NCI-H2171 treated with DMSO at 0.1 percent for 48 hours (cell line): Measurements from ENCODE around the gene NOM1.
"Not testable (repeated sequence)": the region's sequence is repeated elsewhere in the genome, so short reads cannot be mapped to it uniquely, and the experiment has no call there.

Source experiments
- DNase-seq: peaks from one replicate; lab custom pipeline; 2025; lab: John Stamatoyannopoulos, UW

The NOM1 gene, protein sequence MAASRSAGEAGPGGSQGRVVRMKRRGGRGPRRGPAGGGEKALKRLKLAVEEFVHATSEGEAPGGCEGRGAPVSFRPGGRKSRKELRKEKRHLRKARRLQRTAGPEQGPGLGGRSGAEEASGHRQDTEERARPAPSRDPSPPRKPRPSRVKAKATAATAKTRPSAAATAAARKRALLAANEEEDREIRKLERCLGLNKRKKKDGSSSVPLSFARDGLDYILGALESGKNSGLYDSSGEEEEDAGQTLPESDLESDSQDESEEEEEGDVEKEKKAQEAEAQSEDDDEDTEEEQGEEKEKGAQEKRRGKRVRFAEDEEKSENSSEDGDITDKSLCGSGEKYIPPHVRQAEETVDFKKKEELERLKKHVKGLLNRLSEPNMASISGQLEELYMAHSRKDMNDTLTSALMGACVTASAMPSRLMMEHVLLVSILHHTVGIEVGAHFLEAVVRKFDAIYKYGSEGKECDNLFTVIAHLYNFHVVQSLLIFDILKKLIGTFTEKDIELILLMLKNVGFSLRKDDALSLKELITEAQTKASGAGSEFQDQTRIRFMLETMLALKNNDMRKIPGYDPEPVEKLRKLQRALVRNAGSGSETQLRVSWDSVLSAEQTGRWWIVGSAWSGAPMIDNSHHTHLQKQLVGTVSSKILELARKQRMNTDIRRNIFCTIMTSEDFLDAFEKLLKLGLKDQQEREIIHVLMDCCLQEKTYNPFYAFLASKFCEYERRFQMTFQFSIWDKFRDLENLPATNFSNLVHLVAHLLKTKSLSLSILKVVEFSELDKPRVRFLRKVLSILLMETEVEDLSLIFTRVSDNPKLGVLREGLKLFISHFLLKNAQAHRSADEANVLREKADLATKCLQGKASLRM

DNA sequence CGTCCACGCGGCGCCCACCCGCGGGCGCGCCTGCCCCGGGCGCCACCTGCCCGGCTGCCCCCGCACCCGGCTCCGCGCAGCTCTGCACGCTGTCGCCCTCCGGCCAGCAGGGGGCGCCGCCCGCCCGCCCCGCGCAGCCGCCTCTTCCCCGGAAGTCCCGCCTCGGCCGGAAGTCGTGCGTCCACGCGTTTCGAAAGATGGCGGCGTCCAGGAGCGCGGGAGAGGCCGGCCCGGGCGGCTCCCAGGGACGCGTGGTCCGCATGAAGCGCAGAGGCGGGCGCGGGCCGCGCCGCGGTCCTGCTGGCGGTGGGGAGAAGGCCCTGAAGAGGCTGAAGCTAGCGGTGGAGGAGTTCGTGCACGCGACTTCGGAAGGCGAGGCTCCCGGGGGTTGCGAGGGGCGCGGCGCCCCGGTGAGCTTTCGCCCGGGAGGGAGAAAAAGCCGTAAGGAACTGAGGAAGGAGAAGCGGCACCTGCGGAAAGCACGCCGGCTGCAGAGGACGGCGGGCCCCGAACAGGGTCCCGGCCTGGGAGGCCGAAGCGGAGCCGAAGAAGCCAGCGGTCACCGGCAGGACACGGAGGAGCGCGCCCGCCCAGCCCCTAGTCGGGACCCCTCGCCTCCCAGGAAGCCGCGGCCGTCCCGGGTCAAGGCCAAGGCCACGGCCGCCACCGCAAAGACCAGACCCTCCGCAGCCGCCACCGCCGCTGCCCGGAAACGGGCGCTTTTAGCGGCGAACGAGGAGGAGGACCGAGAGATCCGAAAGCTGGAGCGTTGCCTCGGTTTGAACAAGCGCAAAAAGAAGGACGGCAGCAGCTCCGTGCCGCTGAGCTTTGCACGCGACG lies at the start of gene NOM1:
NOM1 (plus strand) TSS at position 172 of the 840 bp plus-strand sequence; CDS start at position 198, 26 bp downstream.
- peak; percentile 74 for DNase-seq

DNA sequence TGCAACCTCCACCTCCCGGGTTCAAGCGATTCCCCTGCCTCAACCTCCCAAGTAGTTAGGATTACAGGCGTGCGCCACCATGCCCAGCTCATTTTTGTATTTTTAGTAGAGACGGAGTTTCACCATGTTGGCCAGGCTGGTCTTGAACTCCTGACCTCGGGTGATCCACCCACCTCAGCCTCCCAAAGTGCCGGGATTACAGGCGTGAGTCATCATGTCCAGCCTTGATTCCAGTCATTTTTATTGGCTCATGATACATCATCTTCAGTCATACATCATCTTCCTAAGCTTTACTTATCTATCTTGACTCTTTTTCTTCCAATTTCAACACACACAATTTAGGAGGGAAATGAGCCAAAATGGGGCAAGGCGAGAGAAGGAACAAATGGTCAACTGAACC lies 49.4 kb upstream of the NOM1 start:
- not testable (repeated sequence) for DNase-seq

DNA sequence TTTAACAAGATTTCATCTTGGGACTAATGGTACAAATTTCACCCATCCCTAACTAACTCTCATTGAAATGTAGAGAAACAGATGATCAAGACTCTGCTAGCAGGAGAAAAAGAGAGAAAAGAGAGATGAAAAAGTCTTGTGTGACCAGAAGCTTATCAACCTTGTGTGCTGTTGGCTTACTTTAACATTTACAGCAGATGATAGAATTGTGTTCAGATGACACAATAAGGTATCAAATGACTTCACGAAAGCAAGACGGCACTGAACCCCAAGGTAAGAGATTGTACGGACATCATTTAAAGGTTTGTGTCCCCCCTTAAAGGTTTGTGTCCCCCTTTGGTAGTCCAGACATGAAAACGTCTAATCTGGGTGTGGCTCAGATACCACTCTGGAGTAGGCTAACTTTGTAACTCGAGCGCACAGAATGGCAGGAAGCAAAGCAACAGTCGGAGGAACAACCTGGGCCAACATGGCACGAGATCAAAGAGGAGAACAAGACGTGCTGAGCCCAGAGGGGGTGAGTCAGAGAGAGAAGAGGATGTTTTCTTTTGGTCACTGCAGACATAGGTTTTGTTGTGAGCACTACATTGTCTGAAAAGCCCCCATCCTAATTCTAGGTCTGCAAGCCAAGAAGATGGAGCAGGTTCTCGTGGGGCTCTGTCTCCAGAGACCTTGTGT lies 46.1 kb upstream of the NOM1 start:
- no peak for DNase-seq

DNA sequence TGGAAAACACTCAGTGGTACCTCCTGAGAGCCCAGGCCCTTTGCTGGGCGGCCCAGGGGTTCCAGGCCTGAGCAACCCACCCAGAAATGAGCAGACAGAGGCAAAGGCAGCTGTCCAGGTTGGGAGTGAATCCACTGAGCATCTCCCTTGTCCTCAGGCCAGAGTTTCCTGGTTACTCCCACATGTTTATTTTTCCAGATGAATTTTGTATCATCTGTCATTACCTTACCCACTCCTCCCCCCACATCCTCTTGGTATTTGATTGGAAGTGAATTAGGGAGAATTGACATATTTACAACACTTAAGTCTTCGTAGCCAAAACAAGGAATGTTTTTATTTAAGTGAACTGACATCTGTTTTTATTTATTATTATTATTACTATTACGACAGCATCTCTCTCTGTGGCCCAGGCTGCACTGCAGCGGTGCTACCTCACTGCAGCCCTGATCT lies 43.3 kb upstream of the NOM1 start:
- DNase-seq, result no peak

DNA sequence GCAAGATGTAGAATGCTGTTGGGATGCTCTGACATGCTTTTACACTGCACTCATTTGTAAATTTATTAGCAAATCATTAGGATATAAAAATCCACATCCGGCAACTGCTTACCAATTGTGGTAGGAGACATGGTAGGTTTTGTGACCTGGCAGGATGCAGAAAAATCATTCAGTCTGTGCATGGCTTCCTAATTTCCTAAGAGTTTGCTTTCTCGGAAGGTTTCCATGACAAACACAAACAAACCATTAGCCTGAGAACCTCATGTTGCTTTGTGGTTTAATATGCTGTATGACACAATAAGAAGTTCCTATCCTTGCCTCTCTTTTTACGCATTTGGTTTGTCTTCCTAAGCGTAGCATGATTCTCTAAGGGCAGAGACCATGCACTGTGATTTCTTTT lies 41.9 kb upstream of the NOM1 start:
- DNase-seq, result no peak

DNA sequence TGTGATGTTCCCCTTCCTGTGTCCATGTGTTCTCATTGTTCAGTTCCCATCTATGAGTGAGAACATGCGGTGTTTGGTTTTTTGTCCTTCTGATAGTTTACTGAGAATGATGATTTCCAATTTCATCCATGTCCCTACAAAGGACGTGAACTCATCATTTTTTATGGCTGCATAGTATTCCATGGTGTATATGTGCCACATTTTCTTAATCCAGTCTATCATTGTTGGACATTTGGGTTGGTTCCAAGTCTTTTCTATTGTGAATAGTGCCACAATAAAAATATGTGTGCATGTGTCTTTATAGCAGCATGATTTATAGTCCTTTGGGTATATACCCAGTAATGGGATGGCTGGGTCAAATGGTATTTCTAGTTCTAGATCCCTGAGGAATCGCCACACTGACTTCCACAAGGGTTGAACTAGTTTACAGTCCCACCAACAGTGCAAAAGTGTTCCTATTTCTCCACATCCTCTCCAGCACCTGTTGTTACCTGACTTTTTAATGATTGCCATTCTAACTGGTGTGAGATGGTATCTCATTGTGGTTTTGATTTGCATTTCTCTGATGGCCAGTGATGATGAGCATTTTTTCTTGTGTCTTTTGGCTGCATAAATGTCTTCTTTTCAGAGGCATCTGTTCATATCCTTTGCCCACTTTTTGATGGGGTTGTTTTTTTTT lies 39.8 kb upstream of the NOM1 start:
- DNase-seq, result not testable (repeated sequence)

DNA sequence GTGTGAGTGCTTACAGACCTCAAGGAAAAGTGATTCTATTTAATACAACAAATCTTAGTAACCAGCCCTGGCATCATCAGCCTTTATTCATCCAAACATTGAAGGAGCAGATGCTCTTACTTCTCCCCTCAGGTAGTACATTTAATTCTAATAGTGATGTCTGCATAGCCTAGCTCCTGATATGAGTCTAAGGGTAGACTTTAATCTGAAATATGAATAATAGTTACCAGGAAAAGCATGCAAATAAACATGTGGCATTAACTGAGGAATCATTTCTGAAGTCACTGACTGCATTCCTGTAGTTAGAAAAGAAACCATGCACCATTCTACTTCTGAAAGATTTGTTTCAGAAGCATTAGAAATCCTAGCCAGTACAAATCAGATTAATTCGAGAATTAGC lies 30.9 kb upstream of the NOM1 start:
- no peak for DNase-seq

DNA sequence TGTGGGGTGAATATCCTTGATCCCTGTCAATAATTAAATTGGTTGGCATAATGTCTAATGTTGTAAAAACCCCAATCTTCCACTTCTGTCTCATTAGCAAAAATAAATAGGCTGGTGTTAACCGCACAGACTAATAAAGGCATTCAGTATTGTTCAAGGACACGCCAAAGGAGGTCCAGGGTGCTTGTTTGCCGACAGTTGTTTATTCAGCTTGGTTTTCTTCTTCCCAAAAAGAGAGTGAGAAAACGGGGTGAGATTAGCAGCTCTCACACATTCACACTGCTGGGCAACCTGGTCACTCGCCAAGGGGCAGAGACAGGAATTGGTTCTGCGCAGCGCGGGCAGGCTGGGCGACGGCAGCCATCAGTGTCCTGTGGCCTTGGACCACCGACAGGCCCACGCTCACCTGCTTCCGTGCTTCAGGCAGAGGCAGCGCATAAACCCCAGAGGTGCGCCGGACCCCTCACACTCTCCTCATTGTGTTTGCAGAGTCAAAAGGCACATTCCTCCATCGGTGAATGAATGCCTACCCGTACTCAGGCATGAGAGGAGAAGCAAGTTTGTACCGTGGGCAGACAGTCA lies 30.3 kb upstream of the NOM1 start:
- DNase-seq, result no peak

DNA sequence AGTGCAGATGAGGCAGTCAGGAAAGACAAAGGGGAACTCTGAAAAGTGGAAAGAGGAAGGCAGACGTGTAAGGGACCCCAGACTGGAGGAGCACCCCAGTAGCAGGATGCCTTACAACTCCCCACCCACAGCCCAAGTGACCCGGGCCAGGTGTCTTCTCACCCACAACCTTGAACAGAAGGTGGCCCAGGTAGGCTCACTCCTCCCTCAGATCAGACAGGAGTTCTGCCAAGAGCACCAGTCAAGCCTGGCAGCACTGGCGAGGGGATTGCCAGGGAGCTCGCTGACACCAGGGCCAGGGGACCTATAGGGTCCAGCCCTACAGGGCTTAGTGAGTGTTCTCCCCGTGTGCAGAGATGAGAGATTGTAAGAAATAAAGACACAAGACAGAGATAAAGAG lies 29.4 kb upstream of the NOM1 start:
- no peak for DNase-seq

DNA sequence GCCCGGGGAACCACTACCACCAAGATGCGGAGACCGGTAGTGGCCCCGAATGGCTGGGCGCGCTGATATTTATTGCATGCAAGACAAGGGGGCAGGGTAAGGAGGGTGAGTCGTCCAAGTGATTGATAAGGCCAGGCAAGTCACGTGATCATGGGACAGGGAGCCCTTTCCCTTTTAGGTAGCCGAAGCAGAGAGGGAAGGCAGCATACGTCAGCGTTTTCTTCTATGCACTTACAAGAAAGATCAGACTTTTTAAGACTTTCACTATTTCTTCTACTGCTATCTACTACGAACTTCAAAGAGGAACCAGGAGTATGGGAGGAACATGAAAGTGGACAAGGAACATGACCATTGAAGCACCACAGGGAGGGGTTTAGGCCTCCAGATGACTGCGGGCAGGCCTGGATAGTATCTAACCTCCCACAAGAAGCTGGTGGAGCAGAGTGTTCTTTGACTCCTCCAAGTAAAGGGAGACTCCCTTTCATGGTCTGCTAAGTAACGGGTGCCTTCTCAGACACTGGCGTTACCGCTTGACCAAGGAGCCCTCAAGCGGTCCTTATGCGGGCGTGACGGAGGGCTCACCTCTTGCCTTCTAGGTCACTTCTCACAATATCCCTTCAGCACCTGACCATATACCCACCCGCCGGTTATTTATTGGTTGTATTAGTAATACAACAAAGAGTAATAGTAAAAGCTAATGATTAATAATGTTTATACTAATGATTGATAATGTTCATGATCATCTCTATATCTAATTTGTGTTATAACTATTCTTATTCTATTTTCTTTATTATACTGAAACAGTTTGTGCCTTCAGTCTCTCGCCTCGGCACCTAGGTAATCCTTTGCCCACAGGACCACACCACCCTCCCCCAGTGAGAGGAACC lies 28.8 kb upstream of the NOM1 start:
- not testable (repeated sequence) for DNase-seq

DNA sequence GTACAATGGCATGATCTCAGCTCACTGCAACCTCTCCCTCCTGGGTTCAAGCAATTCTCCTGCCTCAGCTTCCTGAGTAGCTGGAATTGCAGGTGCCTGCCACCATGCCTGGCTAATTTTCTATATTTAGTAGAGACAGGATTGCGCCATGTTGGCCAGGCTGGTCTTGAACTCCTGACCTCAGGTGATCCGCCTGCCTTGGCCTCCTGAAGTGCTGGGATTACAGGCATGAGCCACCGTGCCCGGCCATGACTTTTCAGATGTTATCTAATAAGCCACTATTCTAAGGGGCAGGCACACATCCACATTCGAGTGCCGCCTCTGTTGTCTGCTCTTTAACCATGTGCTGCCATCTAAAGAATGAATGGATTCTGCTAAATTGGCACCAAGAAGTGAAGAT lies 27.2 kb upstream of the NOM1 start:
- DNase-seq, result not testable (repeated sequence)

DNA sequence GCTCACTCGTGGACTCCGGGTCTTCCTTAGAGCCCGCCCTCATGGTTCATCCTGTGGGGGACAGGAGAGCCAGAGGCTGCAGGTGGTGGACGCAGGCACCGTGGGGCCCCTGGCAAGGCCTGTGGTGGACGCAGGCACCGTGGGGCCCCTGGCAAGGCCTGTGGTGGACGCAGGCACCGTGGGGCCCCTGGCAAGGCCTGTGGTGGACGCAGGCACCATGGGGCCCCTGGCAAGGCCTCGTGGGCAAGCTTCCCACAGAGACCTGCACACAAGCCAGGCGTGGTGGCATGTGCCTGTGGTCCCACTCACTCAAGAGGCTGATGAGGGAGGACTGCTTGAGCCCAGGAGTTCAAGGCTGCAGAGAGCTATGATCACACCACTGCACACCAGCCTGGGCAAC lies 23.7 kb upstream of the NOM1 start:
- not testable (repeated sequence) for DNase-seq

DNA sequence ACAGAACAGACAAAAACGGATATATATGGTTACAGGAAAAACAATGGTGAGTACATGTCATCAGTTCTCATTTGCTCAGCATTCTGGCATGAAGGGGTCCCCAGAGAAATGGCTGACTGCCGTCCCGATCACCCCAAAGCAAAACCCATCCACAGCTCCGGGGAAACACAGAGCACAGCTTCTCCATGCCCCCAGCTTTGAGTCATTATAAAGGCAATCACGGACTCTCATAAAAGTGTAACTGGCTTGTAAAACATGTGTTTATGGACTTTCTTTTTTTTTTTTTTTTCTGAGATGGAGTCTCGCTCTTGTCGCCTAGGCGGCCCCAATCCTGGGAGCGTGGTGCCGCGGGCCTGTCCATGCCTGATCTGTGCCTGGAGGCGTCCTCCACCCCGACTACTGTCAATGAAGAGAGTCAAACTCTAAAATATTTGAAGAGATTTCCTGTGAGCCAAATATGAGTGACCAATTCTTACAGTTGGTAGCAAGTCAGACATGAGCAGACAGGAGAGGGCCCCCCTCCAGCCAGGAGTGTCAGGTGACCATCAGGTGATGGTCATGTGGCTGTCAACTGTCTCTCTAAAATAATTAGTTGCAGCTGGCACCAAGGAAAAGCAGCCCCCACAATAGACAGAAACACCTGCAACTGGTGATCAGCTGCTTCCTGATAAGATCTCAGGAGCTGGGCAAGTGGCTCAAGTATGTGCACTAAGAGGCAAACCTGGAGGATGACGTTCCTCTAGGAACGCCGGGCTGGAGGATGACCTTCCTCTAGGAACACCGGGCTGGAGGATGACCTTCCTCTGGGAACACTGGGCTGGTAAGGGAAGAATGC lies 21.7 kb upstream of the NOM1 start:
- DNase-seq, result no peak

DNA sequence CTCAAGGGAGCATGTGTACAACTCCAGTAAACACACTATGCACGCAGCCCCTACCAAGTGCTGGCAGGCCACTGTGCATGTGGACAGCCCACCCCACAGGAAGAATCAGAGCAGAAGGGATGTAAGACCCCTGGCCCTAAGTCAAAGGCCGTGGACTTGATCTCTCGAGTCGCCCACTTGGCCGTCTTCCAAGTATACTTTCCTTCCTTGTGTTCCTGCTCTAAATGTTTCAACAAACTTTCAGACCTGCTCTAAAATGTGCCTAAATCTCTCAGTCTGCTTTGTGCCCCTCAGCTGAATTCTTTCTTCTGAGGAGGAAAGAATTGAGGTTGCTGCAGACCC lies 21.1 kb upstream of the NOM1 start:
- DNase-seq, result no peak

DNA sequence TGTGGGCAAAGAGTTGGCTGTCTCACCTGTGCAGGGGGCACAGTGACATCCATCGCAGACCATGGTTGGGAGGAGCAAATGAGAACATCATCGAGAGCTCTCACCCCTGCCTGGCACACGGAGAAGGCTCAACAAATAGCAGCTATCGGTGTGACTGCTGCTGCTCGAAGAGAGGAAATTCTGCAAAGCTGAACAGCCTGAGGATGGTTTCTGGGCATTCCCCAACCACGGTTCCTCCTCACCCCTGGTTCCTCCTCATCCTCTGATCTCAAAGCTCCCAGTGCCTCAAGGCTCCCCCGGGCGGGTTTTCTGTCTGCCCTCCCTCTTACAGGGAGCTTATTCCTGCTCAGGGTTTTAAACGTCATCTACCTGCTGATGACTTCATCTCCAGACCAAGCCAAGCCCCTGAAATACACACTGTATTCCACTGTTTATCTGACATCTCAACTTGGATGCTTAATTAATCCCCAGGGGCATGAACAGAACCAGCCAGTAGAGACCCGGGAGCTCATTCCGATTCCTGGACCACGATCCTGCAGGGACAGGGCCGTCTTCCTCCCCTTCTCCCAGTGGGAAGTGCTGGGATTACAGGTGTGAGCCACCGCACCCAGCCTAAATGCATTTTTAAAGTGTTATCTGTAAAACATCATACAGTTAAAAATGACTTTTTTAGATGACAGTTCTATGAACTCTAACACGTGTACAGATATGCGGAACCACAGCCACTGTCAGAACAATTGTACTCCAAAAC lies 19.5 kb upstream of the NOM1 start:
- DNase-seq, result no peak

DNA sequence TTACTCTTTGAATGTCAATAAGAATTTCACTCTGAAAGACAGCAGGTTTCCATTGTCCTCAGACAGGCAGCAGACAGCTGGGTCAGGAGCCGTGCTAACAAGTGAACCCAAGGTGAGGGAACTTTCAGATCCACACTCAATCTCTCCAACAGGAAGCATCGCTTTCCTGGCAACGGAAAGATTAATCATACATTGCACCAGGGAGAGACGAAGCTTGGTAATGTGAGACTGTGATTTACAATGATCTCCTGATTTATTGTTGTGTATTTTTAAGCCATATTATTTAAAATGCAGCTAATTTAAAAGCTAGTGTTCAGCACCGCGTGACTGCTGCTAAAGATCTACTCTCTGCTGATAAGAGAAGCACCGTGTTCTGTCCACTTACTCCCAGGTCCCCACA lies 17.5 kb upstream of the NOM1 start:
- no peak for DNase-seq

DNA sequence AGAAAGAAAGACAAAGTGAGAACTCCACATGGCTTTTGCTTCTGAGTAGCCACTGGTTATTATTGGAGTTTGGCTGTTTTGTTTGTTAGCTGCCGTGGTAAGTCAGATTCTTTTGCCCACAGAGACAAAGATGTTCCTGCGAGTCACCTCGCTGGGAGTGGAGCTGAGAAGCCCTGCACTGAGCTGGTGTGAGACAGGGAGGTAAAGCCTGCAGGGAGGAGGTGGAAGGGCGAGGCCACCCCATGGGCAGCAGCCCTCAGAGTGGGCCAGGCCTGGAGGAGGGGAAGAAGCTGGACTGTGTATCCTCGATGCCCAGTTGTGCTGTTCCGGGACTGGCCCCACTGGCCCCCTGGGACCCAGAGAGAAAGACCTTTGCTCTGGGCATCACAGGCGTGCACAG lies 14.3 kb upstream of the NOM1 start:
- no peak for DNase-seq

DNA sequence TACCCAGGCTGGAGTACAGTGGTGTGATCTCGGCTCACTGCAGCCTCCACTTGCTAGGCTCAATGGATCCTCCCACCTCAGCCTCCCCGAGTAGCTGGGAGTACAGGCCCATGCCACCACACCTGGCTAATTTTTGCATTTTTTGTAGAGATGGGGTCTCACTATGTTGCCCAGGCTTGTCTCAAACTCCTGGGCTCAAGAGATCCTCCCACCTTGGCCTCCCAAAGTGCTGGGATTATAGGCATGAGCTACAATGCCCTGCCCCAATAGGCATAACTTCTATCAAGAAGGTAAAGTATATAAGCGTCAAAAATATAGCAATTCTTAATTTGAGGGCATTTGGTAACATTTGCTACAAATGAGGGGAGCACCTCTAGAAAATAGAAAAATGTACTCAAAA lies 12.7 kb upstream of the NOM1 start:
- not testable (repeated sequence) for DNase-seq
